HG03575 (cell line): ENCODE data around the gene BLACAT1.

Source experiments
- ATAC-seq: cut with Tn5 transposase; IDR thresholded peaks from one replicate; pipeline ENCODE4 v1.9.1; 2021; ENCODE audit not compliant: unreplicated experiment, insufficient number of reproducible peaks, low FRiP score; ENCODE audit errors: extremely low read depth

BLACAT1 gene

DNA sequence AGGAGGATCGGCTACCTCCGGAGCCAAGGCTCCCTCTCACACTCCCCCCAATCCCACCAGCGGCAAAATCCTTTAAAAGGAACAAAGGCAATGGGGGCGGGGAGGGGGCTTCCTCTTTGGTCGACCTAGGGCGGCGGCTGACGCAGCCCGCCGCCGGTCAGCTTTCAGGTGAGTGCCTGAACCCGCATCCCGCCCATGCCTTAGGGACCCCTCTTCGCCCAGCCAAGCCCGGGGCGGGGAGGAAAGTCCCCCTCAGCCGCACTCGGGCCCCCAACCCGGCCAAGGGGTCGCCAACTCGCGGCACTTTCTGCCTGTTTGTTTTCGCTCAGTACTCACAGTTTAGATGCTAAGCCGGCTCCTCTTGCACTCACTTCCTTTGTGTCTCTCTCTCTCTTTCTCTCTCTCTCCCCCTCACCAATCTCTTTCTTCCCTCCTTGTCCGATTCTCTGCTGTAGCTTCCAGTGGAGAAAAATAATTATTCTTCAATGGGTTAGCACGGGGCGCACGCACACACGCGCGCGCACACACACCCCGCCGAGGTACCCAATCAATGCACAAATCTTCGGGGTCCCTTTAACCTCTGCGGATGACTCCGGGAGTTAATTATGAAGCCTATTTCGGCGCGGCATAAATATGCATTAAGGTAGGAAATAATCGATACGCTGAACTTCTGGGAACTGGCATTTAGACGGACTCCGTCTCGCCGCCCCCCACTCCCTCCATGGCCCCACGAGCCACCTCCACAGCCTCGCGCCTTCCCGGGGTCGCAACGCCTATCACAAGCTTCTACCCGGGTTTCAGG is at the start of gene BLACAT1:
BLACAT1 (minus strand) TSS at position 465 of the 802 bp plus-strand sequence.
- ATAC-seq: no peak

DNA sequence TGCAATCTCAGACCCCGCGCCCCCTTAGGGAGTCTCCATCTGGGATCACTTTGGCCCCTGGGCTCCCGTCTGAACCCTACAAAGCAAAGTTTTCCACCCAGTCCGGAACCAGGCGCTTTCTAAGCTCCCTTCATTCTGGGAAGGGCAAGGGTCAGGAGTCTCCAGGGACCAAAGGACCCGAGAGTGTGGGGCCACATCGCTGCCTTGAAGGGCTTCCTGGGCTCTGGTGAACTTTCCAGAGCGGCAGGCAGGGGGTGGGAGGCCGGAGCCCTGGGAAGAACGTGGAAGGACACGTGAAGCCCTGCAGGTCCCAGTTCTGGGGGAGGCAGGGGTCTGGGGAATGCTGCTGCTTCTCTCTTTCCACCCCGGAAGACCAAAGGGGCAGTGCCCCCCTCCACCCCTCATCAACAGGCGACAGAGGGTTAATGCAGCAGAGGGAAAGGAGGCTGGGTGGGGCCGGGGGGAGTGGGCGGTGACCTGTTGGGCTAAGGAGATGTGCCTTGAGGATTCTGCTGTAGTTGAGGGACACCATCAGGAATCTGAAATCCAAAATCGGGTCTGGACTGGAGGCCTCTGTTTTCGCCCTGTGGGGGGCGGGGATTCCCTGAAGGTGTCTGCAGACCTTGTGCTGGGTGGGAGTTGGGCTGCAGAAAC is 49.4 kb upstream of the BLACAT1 start:
- no peak for ATAC-seq

DNA sequence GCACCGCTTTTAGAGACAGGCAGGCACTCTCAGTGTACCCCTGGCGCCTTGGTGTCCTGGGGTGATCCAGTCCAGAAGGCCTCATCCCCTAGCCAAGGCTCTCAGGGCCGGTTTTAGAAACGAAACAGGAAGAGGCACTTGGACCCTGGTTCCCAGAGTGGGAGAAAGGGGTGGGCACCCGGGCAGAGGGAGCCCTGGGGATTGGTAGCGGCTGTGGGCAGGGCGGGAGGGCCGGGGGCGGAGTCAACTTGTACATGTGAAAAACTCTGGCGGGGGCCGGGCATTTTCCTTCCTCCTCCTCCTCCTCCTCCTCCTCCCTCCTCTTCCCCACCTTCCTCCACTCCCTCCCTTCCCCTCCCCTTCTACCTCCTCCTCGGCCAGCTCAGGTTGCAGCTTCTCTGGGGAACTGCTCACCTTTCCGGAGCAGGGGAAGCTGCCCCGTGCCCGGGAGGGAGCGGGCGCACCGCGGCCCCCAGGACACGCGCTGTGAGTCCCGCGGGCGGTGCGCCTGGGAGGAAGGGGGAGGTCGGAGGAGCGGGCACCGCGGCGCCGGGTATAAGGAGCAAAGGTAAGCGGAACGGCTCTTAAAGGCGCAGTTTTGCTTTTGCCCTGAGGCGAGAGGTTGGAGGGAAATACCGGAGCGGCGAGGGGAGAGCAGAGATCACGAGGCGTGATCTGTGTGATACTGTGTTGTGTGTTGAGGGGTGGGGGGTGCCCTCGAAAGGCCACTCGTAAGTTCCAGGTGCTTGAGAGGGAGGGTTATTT is 48.6 kb upstream of the BLACAT1 start, which contains the start of gene CDK18:
CDK18 (plus strand) TSS at position 359 of the 765 bp plus-strand sequence. CDS start 18,499 bp downstream, outside the sequence.
- no peak for ATAC-seq

DNA sequence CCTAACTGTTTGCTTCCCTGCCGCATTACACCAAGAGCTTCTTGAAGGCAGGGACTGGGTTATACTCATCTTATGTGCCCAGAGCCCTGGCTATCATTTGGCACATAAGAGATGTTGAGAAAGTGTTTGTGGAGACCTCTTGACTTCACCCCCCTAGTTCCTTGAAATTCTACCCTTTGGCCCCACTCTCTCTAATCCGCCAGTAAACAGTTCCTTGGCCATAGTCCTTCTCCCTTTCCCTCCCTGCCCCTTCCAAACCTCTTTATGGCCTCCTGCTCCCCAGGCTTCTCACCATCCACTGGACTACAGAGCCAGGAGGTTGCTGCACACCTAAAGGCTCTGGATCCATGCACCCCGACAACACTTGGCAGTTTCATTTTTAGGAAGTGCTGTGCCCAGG is 47.1 kb upstream of the BLACAT1 start:
- ATAC-seq: no peak

DNA sequence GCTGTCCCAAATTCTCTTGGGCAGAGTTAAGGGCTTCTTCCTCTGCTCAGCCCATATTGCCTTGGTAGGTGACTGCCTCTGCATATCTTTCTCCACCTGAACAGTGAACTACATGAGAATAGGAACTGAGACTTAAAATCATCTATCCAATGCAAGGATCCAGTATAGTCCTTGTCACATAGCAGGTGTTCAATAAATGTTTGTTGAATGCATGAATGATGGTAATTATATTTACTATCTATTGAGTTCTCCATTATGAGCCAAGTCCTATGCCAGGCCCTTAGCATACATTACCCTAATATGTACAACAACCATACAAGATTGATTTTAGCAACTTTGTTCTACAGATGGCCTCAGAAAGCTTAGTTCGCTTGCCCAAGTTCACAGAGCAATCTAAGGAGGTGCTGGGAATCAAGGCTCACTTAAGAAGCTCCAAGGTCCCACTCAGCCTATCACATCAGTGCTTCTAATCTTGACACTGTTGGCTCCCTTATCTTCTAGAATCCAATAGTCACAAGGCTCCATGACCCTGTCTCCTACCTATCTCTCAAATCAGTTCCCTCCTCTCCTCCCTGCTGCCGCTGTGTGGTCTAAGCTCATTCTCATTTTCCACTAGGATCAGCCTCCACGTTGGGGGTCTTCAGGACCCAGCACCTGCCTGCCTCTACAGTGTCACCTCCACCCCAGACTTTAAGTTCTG is 46.4 kb upstream of the BLACAT1 start:
- no peak for ATAC-seq

DNA sequence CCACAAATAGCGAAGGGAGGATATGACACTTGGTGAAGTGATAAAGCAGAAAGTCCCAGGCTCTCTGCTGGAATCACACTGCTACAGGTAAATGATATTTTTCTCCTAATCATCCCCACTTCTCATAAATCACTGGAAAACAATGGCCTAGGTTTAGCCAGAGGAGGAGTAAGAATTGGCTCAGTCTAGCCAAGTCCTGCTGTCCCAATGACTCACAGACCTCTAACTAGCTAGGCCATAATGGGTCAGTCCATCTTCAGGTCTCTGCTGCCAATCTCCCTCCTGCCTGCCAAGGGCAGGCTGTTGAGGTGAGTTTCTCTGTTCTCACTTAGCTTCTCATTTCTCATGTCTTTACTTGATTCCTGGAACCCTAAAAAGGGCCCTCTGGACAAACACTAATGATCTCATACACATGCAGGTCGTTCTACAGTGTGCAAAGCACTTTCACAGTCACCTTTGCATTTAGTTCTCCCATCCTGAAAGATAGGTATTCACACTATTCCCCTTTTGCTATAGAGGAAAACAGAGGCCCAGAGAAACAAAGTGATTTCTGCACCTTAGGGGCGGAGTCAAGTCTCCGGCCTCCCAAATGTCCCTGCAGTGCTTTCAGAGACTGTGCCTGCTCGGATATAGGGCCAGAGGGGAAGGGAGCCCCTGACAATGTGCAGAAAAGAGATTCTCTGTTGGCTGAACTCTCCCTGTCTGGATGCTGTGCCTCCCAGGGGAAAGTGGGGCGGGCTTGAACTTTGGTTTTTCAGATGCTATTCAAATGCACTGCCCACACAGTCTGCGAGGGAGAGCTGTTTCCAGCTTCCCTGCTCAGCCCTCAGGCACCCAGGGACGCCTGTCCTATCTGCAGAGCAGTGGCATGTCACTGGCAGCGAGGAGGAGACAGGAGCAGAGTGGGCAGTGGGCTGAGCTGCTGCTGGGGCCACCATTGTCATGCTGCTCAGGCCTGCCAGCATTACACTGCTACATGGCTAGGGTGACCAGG is 44.7 kb upstream of the BLACAT1 start:
- no peak for ATAC-seq

DNA sequence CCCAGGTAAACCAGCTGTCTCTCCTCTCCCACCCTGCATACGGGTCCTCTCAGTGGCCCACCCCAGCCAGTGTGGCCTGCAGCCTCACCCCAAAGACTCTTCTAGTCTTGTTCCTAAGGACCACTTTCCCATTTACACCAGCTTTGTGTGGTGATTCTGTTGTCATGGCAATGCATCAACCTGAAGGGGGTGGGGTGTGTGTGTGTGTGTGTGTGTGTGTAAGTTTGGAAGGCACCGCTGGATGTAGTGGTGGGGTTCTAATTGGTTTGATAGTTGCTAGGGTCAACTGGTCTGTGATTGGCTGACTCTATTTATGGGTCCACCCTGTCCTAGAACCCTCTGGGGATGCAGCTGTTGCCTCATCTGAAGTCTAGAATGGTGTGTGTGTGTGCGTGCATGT is 43.9 kb upstream of the BLACAT1 start:
- ATAC-seq: no peak

DNA sequence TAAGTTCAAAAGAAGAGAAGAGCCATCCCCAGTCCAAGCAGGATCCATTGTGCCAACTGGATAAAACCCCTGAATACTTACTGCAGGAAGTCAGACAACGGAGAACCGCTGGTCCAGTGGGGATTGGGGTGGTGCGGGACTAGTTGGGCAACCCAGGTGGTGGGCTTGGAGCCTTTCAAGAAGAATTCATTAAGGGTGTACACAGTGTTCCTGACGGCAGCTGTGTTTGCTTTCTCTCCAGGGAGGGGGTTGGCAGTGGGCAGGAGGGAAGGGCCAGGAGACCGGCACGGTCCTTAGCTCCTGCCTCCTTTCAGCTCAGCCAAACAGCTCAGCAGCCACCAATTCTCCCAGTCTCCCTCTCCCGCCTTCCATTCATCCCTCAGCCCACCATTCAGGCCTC is 41.5 kb upstream of the BLACAT1 start:
- ATAC-seq: no peak

DNA sequence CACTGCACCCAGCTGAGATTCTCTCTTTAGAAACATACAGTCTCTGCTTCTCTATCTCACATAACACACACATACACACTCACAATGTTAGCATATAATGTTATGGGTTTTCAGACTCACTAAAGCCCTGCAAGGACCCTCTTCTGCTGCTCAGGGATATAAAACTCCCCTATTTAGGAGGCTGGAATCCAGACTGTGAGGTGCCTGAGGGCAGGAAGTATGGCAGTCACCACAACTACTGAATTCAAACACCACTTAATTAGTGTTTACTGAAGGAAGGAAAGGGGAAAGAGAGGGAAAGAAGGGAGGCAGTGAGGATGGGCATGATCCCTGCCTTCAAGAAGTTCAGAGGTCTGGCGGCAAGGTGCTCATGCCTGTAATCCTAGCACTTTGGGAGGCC is 40.8 kb upstream of the BLACAT1 start:
- ATAC-seq: no peak

DNA sequence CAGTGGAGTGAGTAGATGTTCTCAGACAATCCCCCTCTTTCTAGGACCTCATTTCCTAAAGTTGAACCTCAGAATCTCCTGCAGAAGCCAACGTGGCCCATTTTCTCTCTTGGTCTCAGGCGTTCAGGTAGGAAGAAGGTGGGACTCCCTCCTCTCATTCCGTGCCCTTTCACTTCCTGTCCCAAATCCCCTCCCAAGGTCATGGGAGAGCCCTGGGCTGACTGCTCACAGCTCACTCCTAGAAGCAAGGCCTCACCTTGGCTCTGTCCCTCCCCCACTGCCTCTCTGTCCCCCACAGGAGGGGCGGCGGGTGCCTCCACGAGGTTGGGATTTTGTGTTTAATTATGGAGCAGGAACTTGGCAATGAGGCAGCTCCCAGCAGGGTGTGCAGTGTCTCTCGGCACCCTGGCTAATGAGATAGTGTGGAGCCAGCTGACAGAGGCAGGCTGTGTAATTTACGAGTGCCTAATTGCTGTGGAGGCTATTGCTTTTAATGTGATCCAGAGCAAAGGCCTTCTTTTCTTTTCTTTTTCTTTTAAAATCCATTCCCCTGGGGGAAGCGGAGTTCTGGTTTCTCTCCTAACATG is 39.5 kb upstream of the BLACAT1 start:
- ATAC-seq: no peak

DNA sequence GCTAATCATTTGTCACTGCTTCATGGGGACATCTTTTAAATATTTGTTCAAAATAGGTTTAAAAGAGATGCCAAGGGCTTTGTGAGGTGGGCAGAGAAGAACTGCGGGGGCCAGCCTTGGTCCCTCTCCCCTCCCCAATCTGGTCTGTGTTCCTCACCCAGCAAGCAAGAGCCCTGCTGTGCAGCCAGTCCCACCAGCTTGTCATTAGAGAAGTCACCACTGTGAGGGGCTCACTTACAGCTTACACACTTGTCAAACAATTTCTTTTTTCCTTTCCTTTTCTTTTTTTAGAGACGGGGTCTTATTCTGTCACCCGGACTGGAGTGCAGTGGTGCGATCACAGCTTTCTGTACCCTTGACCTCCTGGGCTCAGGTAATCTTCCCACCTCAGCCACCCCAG is 38.3 kb upstream of the BLACAT1 start:
- ATAC-seq: no peak

DNA sequence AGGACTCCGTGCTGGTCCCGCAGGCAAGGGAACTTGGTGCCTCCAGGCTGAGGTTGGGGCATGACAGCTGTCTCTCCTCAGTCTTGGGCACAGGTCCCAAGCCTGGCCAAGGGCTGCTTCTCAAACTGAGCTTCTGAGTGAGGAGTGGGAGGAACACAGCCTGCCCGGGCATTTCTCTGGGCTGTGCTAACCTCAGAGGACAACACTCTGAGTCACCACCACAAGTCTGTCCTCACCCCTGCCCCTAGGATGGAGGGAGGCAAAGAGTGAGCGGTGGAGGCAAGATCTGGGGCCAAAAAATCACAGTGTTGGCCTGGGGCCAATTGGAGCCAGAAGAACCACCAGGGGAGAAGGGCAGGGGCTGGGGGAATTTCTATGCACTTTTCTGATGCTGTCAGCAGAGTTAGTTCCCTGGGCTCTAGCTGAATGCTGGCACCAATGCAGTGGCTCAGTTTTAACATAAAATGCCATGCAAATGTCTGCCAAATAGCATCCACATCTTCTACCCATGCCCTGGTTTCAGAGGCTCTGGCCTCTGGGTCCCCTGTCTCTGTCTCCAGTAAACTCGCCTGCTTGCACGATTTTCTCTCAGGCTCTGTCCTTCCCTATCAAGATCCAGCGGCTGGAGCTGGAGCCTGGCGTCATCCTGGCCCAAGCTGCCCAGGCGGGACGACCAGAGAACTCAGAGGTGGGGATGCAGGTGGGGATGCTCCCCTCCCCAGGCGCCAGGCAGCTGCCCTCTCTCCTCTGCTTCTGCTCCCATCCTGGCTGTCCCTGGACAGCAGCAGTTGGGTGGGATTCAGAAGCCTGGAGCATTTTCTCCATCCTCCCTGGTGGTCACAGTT is 37.6 kb upstream of the BLACAT1 start:
- no peak for ATAC-seq

DNA sequence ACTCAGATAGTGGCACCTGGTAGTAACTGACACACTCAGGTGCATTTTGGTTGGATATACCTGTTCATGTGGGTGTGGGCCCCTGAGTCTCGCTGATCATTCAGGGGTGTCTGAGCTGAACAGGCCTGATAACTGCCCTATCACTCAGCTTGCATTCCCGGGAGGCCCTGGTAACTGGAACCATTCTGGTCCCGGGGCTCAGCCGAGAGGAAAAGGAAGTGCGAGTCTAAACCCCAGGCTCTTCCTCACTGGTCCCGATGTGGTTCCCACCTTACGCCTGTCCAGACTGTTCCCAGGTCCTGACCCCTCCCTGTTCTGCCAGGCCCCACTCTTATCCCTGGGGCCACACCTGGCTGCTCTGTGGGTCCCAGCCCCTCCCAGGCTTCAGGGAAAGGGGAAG is 36.9 kb upstream of the BLACAT1 start:
- no peak for ATAC-seq

DNA sequence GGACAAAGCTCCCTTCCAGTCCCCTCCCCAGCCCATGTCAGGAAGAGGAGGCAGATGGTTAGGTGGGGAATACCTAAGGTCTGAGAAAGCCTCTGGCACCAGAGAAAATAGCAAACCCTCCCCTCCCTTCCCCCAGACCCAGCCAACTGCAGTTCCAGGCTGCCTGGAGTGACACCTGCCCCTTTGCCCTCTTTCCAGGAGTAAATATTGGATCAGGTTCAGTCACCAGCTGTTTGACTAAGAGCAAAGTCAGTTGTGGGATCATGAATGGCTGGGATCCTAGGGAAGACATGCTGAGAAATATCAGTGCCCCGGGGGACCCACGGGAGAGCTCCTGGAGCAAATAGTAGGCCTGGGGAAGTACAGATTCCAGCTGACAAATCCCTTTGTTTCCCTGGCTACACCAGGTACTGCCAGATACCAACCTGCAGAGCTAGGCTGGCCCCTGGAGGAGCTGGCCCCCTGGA is 36.4 kb upstream of the BLACAT1 start:
- no peak for ATAC-seq

DNA sequence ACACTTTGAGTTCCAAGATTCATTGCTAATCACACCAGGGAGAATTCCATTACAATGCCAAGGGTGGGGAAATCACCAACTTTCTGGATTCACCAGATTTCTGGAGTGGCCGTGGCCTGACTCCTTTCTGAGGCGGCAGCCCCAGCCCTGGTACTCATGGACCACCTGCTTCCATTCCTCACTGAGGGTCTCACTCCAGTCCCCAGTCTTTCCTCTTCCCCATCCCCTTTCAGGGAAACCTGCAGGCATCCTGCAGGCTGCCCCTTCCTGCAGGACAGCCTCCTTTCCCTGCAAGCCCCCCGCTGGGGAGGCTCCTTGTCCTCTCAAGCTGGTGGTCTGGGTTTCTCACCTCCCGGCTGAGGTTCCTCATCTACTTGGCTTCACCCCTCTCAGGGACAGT is 35.9 kb upstream of the BLACAT1 start:
- ATAC-seq: no peak

DNA sequence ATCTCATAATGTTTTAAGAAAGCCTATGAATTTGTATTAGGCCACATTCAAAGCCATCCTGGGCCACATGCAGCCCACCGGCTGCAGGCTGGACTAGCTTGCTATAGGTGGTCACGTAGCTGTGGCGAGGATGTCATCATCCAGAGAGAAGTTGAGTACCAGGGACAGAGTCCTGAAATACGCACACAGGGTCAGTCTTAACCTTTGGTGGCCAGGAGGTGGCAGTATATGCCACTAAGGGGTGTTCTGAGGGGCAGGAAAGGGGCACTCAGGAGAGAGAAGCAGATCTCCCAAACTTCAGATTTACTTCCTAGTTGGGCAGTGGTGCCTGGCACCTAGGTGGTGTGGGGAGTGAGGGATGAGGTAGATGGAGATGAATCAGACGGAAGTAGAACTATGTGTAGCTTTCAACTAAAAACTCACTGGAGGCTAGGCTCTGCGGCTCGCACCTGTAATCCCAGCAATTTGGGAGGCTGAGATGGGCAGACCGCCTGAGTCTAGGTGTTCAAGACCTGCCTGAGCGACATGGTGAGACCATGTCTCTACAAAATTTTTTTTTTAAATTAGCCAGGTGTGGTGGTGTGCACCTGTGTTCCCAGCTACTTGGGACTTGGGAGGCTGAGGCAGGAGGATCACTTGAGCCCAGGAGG is 32.4 kb upstream of the BLACAT1 start:
- no peak for ATAC-seq
